Coronary artery (tissue), 2 donors: ENCODE measurements around the gene PIK3R2.
"Not testable (repeated sequence)": the region's sequence is repeated elsewhere in the genome, so short reads cannot be mapped to it uniquely, and the experiment has no call there.

Experiments used
- DNase-seq: peaks from one replicate; pipeline ENCODE4 v3.0.0-alpha.2; 2017; ENCODE audit warnings: low spot score
- H3K27ac ChIP-seq, 2 donors: fragments of 200-600 bp; sonication (generic); one replicate each; pipeline ENCODE4 v1.5.1; 2016 to 2019
- H3K4me3 ChIP-seq: fragments of 200-600 bp; sonication (generic); 2 replicates; pipeline ENCODE4 v1.5.1; 2016; ENCODE audit warnings: mild to moderate bottlenecking, moderate library complexity
- TF ChIP-seq, protein P1 (sequence below): fragments of 200-600 bp; sonication (generic); IDR thresholded peaks from one replicate; pipeline ENCODE4 v1.5.1; 2019; ENCODE audit warnings: antibody characterized with exemption

PIK3R2 gene

DNA sequence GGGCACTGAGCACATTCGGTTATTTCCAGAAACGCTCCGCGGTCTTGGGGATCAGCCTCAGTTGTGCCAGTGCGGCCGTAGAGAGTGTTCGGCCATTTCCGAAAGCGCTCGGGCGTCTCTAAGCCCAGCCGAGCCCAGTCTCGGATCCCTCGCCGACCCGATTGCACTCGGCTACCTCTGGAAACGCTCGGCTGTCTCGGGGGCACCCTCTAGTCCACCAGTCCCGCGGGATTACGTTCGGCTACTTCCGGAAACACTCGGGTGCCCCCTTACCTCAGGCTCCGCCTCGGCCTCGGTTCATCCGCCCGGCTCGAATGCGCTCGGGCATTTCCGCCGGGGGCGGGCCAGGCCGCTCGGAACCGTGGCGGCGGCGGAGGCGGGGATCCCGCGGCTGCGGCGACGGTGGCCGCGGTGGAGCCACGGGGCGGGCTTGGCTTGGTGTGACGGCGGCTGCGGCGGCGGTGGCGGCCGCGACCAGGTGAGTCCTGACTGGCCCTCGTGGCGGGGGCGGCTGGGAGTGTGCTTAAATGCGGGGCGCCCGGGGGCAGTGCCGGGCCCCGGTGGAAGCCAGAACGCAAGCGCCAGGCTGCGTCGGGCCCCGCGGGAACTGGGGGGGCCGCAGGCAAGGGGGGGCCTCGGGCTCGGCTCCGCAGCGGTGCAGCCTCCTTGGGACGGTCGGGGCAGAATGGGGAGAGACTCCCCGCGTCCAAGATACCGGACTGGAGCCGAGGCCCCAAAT lies at the start of gene PIK3R2:
TSS of gene PIK3R2 (plus strand) at position 347 of the 739 bp plus-strand sequence. CDS start 2,717 bp downstream, outside the sequence.
- TF ChIP-seq, protein P1, sequence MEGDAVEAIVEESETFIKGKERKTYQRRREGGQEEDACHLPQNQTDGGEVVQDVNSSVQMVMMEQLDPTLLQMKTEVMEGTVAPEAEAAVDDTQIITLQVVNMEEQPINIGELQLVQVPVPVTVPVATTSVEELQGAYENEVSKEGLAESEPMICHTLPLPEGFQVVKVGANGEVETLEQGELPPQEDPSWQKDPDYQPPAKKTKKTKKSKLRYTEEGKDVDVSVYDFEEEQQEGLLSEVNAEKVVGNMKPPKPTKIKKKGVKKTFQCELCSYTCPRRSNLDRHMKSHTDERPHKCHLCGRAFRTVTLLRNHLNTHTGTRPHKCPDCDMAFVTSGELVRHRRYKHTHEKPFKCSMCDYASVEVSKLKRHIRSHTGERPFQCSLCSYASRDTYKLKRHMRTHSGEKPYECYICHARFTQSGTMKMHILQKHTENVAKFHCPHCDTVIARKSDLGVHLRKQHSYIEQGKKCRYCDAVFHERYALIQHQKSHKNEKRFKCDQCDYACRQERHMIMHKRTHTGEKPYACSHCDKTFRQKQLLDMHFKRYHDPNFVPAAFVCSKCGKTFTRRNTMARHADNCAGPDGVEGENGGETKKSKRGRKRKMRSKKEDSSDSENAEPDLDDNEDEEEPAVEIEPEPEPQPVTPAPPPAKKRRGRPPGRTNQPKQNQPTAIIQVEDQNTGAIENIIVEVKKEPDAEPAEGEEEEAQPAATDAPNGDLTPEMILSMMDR, result no peak
- DNase-seq, result peak; percentile 98
- H3K27ac ChIP-seq, result peak within 1 kb of the TSS; percentile 77 to 93
- H3K4me3 ChIP-seq, result peak within 1 kb of the TSS; percentile 80

DNA sequence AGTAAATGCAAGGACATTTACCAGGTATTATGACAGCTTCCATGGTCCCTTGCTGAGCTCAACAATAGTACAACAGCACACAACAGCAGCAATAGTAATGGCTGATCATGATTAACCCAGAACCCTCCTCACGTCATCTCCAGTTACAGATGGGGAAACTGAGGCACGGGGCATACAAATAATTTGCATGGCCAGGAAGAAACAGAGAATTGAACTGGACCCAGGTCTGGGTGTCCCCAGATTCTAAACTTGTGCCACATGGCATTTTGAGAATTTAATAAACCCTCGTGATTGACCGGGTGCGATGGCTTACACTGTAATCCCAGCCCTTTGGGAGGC lies 48.2 kb upstream of the PIK3R2 start:
- TF ChIP-seq, protein P1, result no peak
- peak overlapping the region; percentile 70 to 96 for H3K27ac ChIP-seq
- H3K4me3 ChIP-seq, result peak overlapping the region; percentile 72
- no peak for DNase-seq

DNA sequence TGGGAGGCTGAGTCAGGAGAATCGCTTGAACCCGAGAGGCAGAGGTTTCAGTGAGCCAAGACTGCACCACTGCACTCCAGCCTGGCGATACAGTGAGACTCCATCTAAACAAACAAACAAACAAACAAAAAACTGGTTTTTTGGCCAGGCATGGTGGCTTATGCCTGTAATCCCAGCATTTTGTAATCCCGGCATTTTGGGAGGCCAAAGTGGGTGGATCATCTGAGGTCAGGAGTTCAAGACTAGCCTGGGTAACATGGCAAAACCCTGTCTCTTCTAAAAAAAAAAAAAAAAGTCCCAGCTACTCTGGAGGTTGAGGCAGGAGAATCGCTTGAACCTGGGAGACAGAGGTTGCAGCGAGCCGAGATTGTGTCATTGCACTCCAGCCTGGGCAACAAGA lies 47.7 kb upstream of the PIK3R2 start:
- peak overlapping the region in 1 of 2 donors; percentile 96 for H3K27ac ChIP-seq
- not testable (repeated sequence) for DNase-seq, H3K4me3 ChIP-seq

DNA sequence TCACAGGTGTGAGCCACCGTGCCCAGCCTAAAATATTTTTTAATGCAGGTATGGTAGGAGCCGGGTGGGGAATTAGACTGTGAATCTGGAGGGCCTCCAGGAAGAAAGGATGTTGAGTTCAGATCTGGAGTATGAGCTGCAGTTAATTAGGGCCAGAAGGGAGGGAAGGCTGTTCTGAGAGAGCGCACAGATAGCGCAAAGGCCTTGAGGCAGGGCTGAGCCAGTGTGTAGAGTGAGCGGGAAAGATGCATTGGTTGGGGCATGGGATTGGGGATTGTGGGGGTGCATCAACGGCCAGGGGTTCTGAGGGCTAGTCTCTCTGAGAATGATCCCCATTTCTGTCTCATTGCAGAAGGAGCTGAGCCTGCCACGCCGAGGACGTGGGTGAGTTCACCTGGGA lies 45.7 kb upstream of the PIK3R2 start:
- DNase-seq, result no peak
- TF ChIP-seq, protein P1, result no peak
- H3K27ac ChIP-seq, result no peak overlapping the region
- H3K4me3 ChIP-seq, result no peak overlapping the region

DNA sequence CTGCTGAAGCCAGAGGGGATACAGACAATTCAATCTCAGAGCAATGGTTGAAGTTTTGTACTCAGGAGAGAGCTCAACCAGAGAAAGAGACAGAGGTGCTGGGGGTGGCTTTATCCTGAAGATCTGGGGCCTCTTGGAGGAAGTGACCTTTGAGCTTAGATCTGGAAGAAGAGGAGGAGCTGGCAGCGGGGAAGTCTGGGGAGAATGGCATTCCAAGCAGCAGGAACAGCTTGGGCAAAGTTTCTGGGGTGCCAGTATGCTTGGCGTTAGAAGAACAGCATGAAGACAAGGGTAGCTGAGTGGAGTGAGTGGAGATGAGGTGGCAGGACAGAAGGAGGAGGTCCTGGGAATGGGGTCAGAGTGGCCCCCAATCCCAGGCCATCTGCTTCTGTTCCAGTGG lies 44.1 kb upstream of the PIK3R2 start:
- no peak for DNase-seq
- Histone ChIP-seq H3K4me3 (peak overlapping the region; percentile 90), H3K27ac (peak overlapping the region in 1 of 2 donors; percentile 91)
- TF ChIP-seq, protein P1, result no peak

DNA sequence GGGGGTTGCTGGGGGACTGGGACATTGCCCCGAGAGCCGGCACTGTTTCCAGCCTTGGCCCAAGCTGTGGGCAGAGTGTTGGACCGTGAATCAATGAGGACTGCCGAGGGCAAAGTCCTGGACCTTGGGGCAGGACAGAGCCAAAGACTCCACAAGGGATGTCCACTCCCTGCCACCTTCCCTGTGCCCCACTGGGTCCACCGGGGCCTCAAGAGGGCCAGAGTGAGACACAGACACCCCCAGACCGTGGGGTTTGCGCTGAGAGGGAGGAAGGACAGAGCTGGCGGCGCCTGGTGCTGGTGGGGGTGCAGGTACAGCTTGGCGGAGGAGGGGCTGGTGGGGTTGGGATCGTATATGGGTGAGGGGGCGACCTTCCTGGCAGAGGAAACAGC lies 43.6 kb upstream of the PIK3R2 start:
- Histone ChIP-seq H3K4me3 (peak overlapping the region; percentile 90), H3K27ac (peak overlapping the region in 1 of 2 donors; percentile 91)
- no peak for DNase-seq
- TF ChIP-seq, protein P1, result no peak

DNA sequence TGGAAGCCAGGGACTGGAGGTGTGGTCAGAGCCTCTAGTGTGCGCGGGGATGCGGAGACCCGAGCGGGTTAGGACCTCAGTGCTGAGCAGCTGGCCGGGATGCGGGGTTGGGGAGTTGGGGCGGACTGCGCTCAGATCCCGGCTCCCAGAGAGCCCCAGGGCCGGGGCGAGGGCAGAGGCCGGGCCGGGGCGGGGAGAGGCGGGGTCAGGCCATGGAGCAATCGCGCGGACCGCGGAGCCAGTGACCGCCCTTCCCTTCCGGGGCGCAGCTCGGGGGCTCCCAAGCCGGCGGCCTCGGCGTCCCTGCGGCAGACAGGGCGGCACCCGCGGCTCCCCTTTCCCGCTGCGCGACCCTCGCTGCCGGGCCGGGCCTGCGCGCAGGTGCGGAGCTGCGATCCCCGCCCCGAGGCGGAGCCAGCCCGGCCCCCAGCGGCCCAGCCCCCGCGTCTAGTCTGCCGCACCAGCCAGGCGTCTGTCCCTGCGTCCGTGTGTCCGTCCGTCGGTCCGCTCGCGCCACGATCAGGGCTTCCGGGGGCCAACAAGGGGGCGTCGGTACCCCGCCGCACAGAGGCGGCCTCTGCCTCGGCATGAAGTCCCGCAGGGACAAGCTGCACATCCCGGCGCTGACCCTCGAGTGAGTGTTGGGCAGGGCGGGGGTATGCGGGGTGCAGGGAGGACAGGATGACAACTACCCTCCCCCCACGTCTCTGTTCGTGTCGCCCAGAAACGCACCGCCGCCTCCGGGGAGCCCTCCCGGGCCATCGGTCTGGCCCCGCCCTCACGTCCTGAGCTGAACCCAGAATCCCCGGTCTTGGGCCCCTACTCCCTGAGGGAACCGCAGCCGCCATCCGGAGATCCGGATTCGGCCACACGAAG lies 43.0 kb upstream of the PIK3R2 start:
- no peak for DNase-seq
- TF ChIP-seq, protein P1, result no peak

More for the DNA sequence above, 43.0 kb upstream of the PIK3R2 start:
- Histone ChIP-seq H3K27ac (peak overlapping the region; percentile 65 to 91), H3K4me3 (peak overlapping the region; percentile 90)
